Neural progenitor cell (in vitro differentiated cells): ENCODE results near the gene PRMT7. TPM values are rescaled to one million over a fixed set of nuclear protein-coding genes. Genes with fewer than 3 reads are reported as not detected.

Experiments
- DNase-seq: peaks from one replicate; pipeline ENCODE4 v3.0.0-alpha.2; 2016; ENCODE audit warnings: low spot score
- H2AFZ ChIP-seq: fragments of 200-600 bp; sonication (generic); replicated peaks from 2 replicates; pipeline ENCODE4 v1.6.1; 2016; ENCODE audit warnings: antibody characterized with exemption
- H3F3A ChIP-seq: fragments of 200-600 bp; sonication (generic); 2 replicates; pipeline ENCODE4 v1.6.1; 2016; ENCODE audit warnings: antibody characterized with exemption, low read depth
- H3K27ac ChIP-seq: fragments of 200-600 bp; sonication (generic); 2 replicates; pipeline ENCODE4 v1.5.1; 2016; ENCODE audit warnings: mild to moderate bottlenecking
- H3K27me3 ChIP-seq: fragments of 200-600 bp; sonication (generic); 2 replicates; pipeline ENCODE4 v1.6.1; 2016; ENCODE audit warnings: mild to moderate bottlenecking, moderate library complexity
- H3K36me3 ChIP-seq: fragments of 200-600 bp; sonication (generic); 2 replicates; pipeline ENCODE4 v1.5.1; 2016
- H3K4me1 ChIP-seq: fragments of 200-600 bp; sonication (generic); 2 replicates; pipeline ENCODE4 v1.6.1; 2016; ENCODE audit warnings: mixed run types
- H3K4me2 ChIP-seq: fragments of 200-600 bp; sonication (generic); 2 replicates; pipeline ENCODE4 v1.6.1; 2016
- H3K4me3 ChIP-seq: fragments of 200-600 bp; sonication (generic); 2 replicates; pipeline ENCODE4 v1.5.1; 2016
- H3K79me2 ChIP-seq: fragments of 200-600 bp; sonication (generic); 2 replicates; pipeline ENCODE4 v1.6.1; 2016; ENCODE audit warnings: low read depth
- H3K9ac ChIP-seq: fragments of 200-600 bp; sonication (generic); 2 replicates; pipeline ENCODE4 v1.6.1; 2016
- H3K9me3 ChIP-seq: fragments of 200-600 bp; sonication (generic); 2 replicates; pipeline ENCODE4 v1.5.1; 2016; ENCODE audit warnings: low read depth
- H4K20me1 ChIP-seq: fragments of 200-600 bp; sonication (generic); 2 replicates; pipeline ENCODE4 v1.6.1; 2016; ENCODE audit warnings: low read depth
- H3K27ac Mint-ChIP-seq: 3 replicates; pipeline ENCODE4 v1.8.0; 2021; ENCODE audit warnings: mixed read lengths
- H3K27me3 Mint-ChIP-seq: 2 replicates; pipeline ENCODE4 v1.8.0; 2022; ENCODE audit warnings: low read depth, mild to moderate bottlenecking, inconsistent platforms, moderate library complexity, mixed read lengths; ENCODE audit not compliant: insufficient read depth
- H3K36me3 Mint-ChIP-seq: 3 replicates; pipeline ENCODE4 v1.8.0; 2021; ENCODE audit warnings: mixed read lengths
- H3K4me1 Mint-ChIP-seq: 3 replicates; pipeline ENCODE4 v1.8.0; 2021; ENCODE audit warnings: mixed read lengths
- H3K4me3 Mint-ChIP-seq: 3 replicates; pipeline ENCODE4 v1.8.0; 2021; ENCODE audit warnings: mild to moderate bottlenecking, moderate library complexity, mixed read lengths
- H3K9me3 Mint-ChIP-seq: 3 replicates; pipeline ENCODE4 v1.8.0; 2020; ENCODE audit warnings: mixed read lengths
- CTCF ChIP-seq: fragments of 200-600 bp; sonication (generic); IDR thresholded peaks from 2 replicates; pipeline ENCODE4 v1.5.1; 2017; ENCODE audit warnings: antibody characterized with exemption, mild to moderate bottlenecking
- EZH2 ChIP-seq: fragments of 200-600 bp; sonication (generic); IDR thresholded peaks from 2 replicates; pipeline ENCODE4 v1.6.1; 2017; ENCODE audit warnings: antibody characterized with exemption, mild to moderate bottlenecking, moderate library complexity
- EZH2phosphoT487 ChIP-seq: fragments of 200-600 bp; sonication (generic); IDR thresholded peaks from 2 replicates; pipeline ENCODE4 v1.6.1; 2017; ENCODE audit warnings: antibody characterized with exemption
- total RNA-seq: library from RNA; depleted of rRNA; stranded (reverse); fragments of >200 nt; gene quantifications from 2 replicates; pipeline ENCODE4 v1.2.3, GENCODE V29; 2015; ENCODE audit warnings: low replicate concordance

Gene PRMT7
- total RNA-seq, 1 donor from 2014 or later: 70.2 TPM

GRCh38 chr16:68368301-68368888 is 57.6 kb downstream of the PRMT7 start:
- Mint-ChIP-seq H3K9me3 (no peaks in the 10 kb centered on the region), H3K27me3 (peaks cover 13% of the 10 kb centered on the region), H3K4me1 (peaks cover 56% of the 10 kb centered on the region), H3K4me3 (peak overlapping the region; percentile 38), H3K27ac (peak overlapping the region; percentile 91), H3K36me3 (no peaks in the 10 kb centered on the region)
- H3K9me3 ChIP-seq: no peaks in the 10 kb centered on the region
- TF ChIP-seq EZH2phosphoT487 (no peak), EZH2 (no peak), CTCF (no peak)
- no peaks in the 10 kb centered on the region for H3K79me2 ChIP-seq
- H2AFZ ChIP-seq: no peak overlapping the region
- no peak overlapping the region for H3K9ac ChIP-seq
- no peak overlapping the region for H3K4me3 ChIP-seq
- H3K27me3 ChIP-seq: no peaks in the 10 kb centered on the region
- H3K4me1 ChIP-seq: peaks cover 30% of the 10 kb centered on the region
- H3F3A ChIP-seq: no peaks in the 10 kb centered on the region
- DNase-seq: peak; percentile 36
- no peak overlapping the region for H3K4me2 ChIP-seq
- H4K20me1 ChIP-seq: no peaks in the 10 kb centered on the region
- H3K27ac ChIP-seq: no peak overlapping the region
- no peaks in the 10 kb centered on the region for H3K36me3 ChIP-seq

DNA sequence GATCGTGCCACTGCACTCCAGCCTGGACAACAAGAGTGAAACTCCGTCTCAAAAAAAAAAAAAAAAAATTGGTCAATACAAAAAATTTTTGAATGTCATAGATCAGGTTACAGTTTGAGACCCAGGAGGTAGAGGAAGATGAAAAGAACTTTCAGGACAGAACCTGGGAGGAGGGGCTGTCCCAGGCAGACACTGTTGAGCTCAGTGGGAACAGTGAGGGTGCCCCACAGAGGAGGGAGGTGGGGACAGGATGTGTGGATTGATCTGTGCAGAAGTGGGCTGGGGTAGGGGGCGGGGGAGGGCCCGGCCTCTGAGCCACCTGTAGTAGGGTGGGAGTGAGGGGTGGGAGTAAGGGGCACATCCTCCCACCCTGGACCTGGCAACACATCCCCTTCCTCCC is 58.3 kb downstream of the PRMT7 start:
- TF ChIP-seq EZH2phosphoT487 (no peak), CTCF (no peak), EZH2 (no peak)
- H3K9ac ChIP-seq: no peak overlapping the region
- H3K9me3 ChIP-seq: no peaks in the 10 kb centered on the region
- Mint-ChIP-seq H3K4me1 (peaks cover 56% of the 10 kb centered on the region), H3K36me3 (no peaks in the 10 kb centered on the region), H3K27ac (peak overlapping the region; percentile 95), H3K9me3 (no peaks in the 10 kb centered on the region), H3K4me3 (no peak overlapping the region), H3K27me3 (peaks cover 12% of the 10 kb centered on the region)
- H3K79me2 ChIP-seq: no peaks in the 10 kb centered on the region
- no peak overlapping the region for H3K27ac ChIP-seq
- no peak for DNase-seq
- H3K4me3 ChIP-seq: no peak overlapping the region
- no peaks in the 10 kb centered on the region for H3F3A ChIP-seq
- H2AFZ ChIP-seq: no peak overlapping the region
- no peaks in the 10 kb centered on the region for H3K36me3 ChIP-seq
- peaks cover 26% of the 10 kb centered on the region for H3K4me1 ChIP-seq
- H4K20me1 ChIP-seq: no peaks in the 10 kb centered on the region
- H3K27me3 ChIP-seq: no peaks in the 10 kb centered on the region
- no peak overlapping the region for H3K4me2 ChIP-seq

GRCh38 chr16:68369697-68370580 is 59.1 kb downstream of the PRMT7 start:
- Histone ChIP-seq H3K4me2 (no peak overlapping the region), H3K36me3 (no peaks in the 10 kb centered on the region), H3F3A (no peaks in the 10 kb centered on the region), H3K9ac (no peak overlapping the region), H3K27me3 (no peaks in the 10 kb centered on the region), H3K79me2 (no peaks in the 10 kb centered on the region), H2AFZ (no peak overlapping the region), H4K20me1 (no peaks in the 10 kb centered on the region), H3K4me3 (no peak overlapping the region), H3K9me3 (no peaks in the 10 kb centered on the region), H3K4me1 (peaks cover 22% of the 10 kb centered on the region), H3K27ac (no peak overlapping the region)
- Mint-ChIP-seq H3K27ac (peak overlapping the region; percentile 73), H3K4me1 (peaks cover 54% of the 10 kb centered on the region), H3K27me3 (peaks cover 12% of the 10 kb centered on the region), H3K9me3 (no peaks in the 10 kb centered on the region), H3K4me3 (no peak overlapping the region), H3K36me3 (no peaks in the 10 kb centered on the region)
- DNase-seq: no peak
- no peak for TF ChIP-seq CTCF
- no peak for TF ChIP-seq EZH2
- TF ChIP-seq EZH2phosphoT487: no peak
